ENCODE results near the gene CD83. TPM values are rescaled to one million over a fixed set of nuclear protein-coding genes. Genes with fewer than 3 reads are reported as not detected.

Gene CD83
- total RNA-seq, 1 experiment from 2014 or later = 1.0 TPM

GRCh38 chr6:14088600-14089192, 28.9 kb upstream of the CD83 start:
- Mint-ChIP-seq H3K27me3 (ENCODE audit: insufficient read depth, unreplicated experiment) (peaks cover 8% of the 10 kb centered on the region), H3K4me3 (ENCODE audit: unreplicated experiment) (no peak overlapping the region), H3K9me3 (ENCODE audit: unreplicated experiment) (peaks cover 7% of the 10 kb centered on the region), H3K27ac (ENCODE audit: unreplicated experiment) (no peak overlapping the region), H3K4me1 (ENCODE audit: low read depth, unreplicated experiment) (no peaks in the 10 kb centered on the region), H3K36me3 (ENCODE audit: insufficient read depth, unreplicated experiment) (no peaks in the 10 kb centered on the region)
- TF ChIP-seq CTCF (IDR thresholded peaks at IDR 0.05; ENCODE audit: insufficient read depth in 1 of 2, low read depth in 1 of 2, low read length in 1 of 2, severe bottlenecking in 1 of 2, unreplicated experiment in 1 of 2) = no peak
- POLR2A ChIA-PET = no interaction called here
- intact Hi-C loops (cut with micrococcal nuclease; ENCODE audit: unreplicated experiment) = no loop called here
- BruUV-seq (replicated peaks) = no TSS peak
- H3K9me3 ChIP-seq = no peaks in the 10 kb centered on the region
- no peak overlapping the region for H3K4me3 ChIP-seq (ENCODE audit: low read depth, low read length)
- CTCF ChIA-PET = no interaction called here
- H3K36me3 ChIP-seq (ENCODE audit: control insufficient read depth, insufficient read depth, low read length) = no peaks in the 10 kb centered on the region
- no peaks in the 10 kb centered on the region for H3K27me3 ChIP-seq (replicated peaks; ENCODE audit: control insufficient read depth, insufficient read depth, low read length)
- no peak for DNase-seq
- H3K4me1 ChIP-seq = no peaks in the 10 kb centered on the region

GRCh38 chr6:14089224-14089623, 28.3 kb upstream of the CD83 start:
- no peak overlapping the region for H3K4me3 ChIP-seq (ENCODE audit: low read depth, low read length)
- no peaks in the 10 kb centered on the region for H3K4me1 ChIP-seq
- BruUV-seq (replicated peaks) = no TSS peak
- Mint-ChIP-seq H3K27ac (ENCODE audit: unreplicated experiment) (no peak overlapping the region), H3K4me3 (ENCODE audit: unreplicated experiment) (no peak overlapping the region), H3K27me3 (ENCODE audit: insufficient read depth, unreplicated experiment) (peaks cover 8% of the 10 kb centered on the region), H3K9me3 (ENCODE audit: unreplicated experiment) (peaks cover 10% of the 10 kb centered on the region), H3K36me3 (ENCODE audit: insufficient read depth, unreplicated experiment) (no peaks in the 10 kb centered on the region), H3K4me1 (ENCODE audit: low read depth, unreplicated experiment) (no peaks in the 10 kb centered on the region)
- H3K9me3 ChIP-seq = no peaks in the 10 kb centered on the region
- no peak for TF ChIP-seq CTCF (IDR thresholded peaks at IDR 0.05; ENCODE audit: insufficient read depth in 1 of 2, low read depth in 1 of 2, low read length in 1 of 2, severe bottlenecking in 1 of 2, unreplicated experiment in 1 of 2)
- no peaks in the 10 kb centered on the region for H3K27me3 ChIP-seq (replicated peaks; ENCODE audit: control insufficient read depth, insufficient read depth, low read length)
- no peak for DNase-seq
- intact Hi-C loops (cut with micrococcal nuclease; ENCODE audit: unreplicated experiment) = no loop called here
- ChIA-PET POLR2A (no interaction called here), CTCF (no interaction called here)
- no peaks in the 10 kb centered on the region for H3K36me3 ChIP-seq (ENCODE audit: control insufficient read depth, insufficient read depth, low read length)

DNA sequence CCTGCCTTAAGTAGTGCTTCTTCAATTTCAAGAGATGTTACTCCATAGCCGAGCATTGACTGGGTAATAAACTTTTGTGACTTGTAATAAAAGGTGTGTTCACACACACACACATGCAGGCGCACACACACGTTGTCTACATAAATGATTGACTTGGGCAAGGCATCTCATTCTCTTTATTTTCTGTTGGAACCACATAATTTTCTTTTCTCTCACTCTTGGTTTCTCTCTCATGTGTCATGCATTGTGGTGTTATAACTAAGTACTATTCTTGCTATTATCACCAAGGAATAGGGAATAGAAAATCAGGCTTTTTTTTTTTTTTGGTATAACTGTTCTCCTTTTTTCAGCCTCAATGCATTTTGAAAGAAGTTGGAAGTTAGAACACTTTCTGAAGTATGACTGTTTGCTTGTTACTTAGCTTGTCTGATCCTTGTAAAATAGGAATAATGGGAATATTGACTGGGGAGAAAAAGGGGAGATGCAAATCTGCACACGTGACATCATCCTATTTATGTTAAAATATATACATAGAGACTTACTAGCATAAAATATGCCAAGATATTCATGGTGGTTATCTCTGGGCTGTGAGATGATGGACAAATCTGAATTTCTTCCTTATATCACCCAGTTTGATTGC, 26.1 kb upstream of the CD83 start:
- BruUV-seq (replicated peaks) = no TSS peak
- Histone ChIP-seq H3K4me1 (no peaks in the 10 kb centered on the region), H3K36me3 (ENCODE audit: control insufficient read depth, insufficient read depth, low read length) (no peaks in the 10 kb centered on the region), H3K9me3 (no peaks in the 10 kb centered on the region), H3K4me3 (ENCODE audit: low read depth, low read length) (no peak overlapping the region), H3K27me3 (replicated peaks; ENCODE audit: control insufficient read depth, insufficient read depth, low read length) (no peaks in the 10 kb centered on the region)
- Mint-ChIP-seq H3K27me3 (ENCODE audit: insufficient read depth, unreplicated experiment) (peaks cover 3% of the 10 kb centered on the region), H3K27ac (ENCODE audit: unreplicated experiment) (no peak overlapping the region), H3K9me3 (ENCODE audit: unreplicated experiment) (peaks cover 10% of the 10 kb centered on the region), H3K4me1 (ENCODE audit: low read depth, unreplicated experiment) (no peaks in the 10 kb centered on the region), H3K4me3 (ENCODE audit: unreplicated experiment) (no peak overlapping the region), H3K36me3 (ENCODE audit: insufficient read depth, unreplicated experiment) (no peaks in the 10 kb centered on the region)
- intact Hi-C loops (cut with micrococcal nuclease; ENCODE audit: unreplicated experiment) = no loop called here
- ChIA-PET CTCF (no interaction called here), POLR2A (no interaction called here)
- TF ChIP-seq CTCF (IDR thresholded peaks at IDR 0.05; ENCODE audit: insufficient read depth in 1 of 2, low read depth in 1 of 2, low read length in 1 of 2, severe bottlenecking in 1 of 2, unreplicated experiment in 1 of 2) = no peak
- DNase-seq = no peak

Data from Caco-2 (cell line).